GM23248 (cell line): ENCODE measurements around the gene MYO1H. TPM values are rescaled to one million over a fixed set of nuclear protein-coding genes. Genes with fewer than 3 reads are reported as not detected.

ENCODE experiments used
- DNase-seq: peaks from one replicate; pipeline ENCODE4 v3.0.0-alpha.2; 2015
- H2AFZ ChIP-seq: fragments of 200-600 bp; sonication (generic); 2 replicates; pipeline ENCODE4 v1.6.1; 2016; ENCODE audit warnings: antibody characterized with exemption
- H3F3A ChIP-seq: fragments of 200-600 bp; sonication (generic); 2 replicates; pipeline ENCODE4 v1.6.1; 2016; ENCODE audit warnings: mild to moderate bottlenecking, antibody characterized with exemption, mixed run types; ENCODE audit not compliant: insufficient read depth
- H3K27ac ChIP-seq: fragments of 200-600 bp; sonication (generic); 2 replicates; pipeline ENCODE4 v1.5.1; 2016; ENCODE audit warnings: mild to moderate bottlenecking
- H3K27me3 ChIP-seq: fragments of 200-600 bp; sonication (generic); replicated peaks from 2 replicates; pipeline ENCODE4 v1.6.1; 2016; ENCODE audit warnings: mild to moderate bottlenecking; ENCODE audit not compliant: insufficient read depth
- H3K36me3 ChIP-seq: fragments of 200-600 bp; sonication (generic); 2 replicates; pipeline ENCODE4 v1.6.1; 2016; ENCODE audit warnings: low read depth, mild to moderate bottlenecking
- H3K4me1 ChIP-seq: fragments of 200-600 bp; sonication (generic); 2 replicates; pipeline ENCODE4 v1.6.1; 2016; ENCODE audit warnings: mild to moderate bottlenecking; ENCODE audit not compliant: insufficient read depth
- H3K4me2 ChIP-seq: fragments of 200-600 bp; sonication (generic); one replicate; pipeline ENCODE4 v1.6.1; 2016; ENCODE audit warnings: mild to moderate bottlenecking; ENCODE audit not compliant: unreplicated experiment
- H3K4me3 ChIP-seq: fragments of 200-600 bp; sonication (generic); 2 replicates; pipeline ENCODE4 v1.5.1; 2016; ENCODE audit warnings: mild to moderate bottlenecking
- H3K79me2 ChIP-seq: fragments of 200-600 bp; sonication (generic); 2 replicates; pipeline ENCODE4 v1.6.1; 2016; ENCODE audit warnings: mild to moderate bottlenecking; ENCODE audit not compliant: insufficient read depth
- H3K9ac ChIP-seq: fragments of 200-600 bp; sonication (generic); 2 replicates; pipeline ENCODE4 v1.6.1; 2016; ENCODE audit warnings: mild to moderate bottlenecking
- H3K9me2 ChIP-seq: fragments of 200-600 bp; sonication (generic); 2 replicates; pipeline ENCODE4 v1.6.1; 2016; ENCODE audit warnings: mixed run types, mild to moderate bottlenecking, moderate library complexity; ENCODE audit not compliant: insufficient read depth
- H3K9me3 ChIP-seq: fragments of 200-600 bp; sonication (generic); one replicate; pipeline ENCODE4 v1.6.1; 2017; ENCODE audit warnings: low read depth
- H4K20me1 ChIP-seq: fragments of 200-600 bp; sonication (generic); 2 replicates; pipeline ENCODE4 v1.6.0; 2016; ENCODE audit not compliant: insufficient read depth
- EZH2 ChIP-seq: fragments of 200-600 bp; sonication (generic); IDR thresholded peaks from 2 replicates; pipeline ENCODE4 v1.6.1; 2018; ENCODE audit warnings: antibody characterized with exemption, mild to moderate bottlenecking; ENCODE audit not compliant: insufficient read depth, poor library complexity, severe bottlenecking
- EZH2phosphoT487 ChIP-seq: fragments of 200-600 bp; sonication (generic); IDR thresholded peaks from 2 replicates; pipeline ENCODE4 v1.6.1; 2018; ENCODE audit warnings: antibody characterized with exemption, moderate library complexity, mild to moderate bottlenecking, low read depth; ENCODE audit not compliant: insufficient read depth
- WGBS, 2 experiments: methylation state at CpG; one replicate each; pipeline ENCODE4 v1.1.6; 2015 to 2017; ENCODE audit warnings: low lambda C conversion rate in 2 of 2, low coverage in 1 of 2; ENCODE audit errors: missing lambda C conversion rate in 2 of 2; 5-methylcytosine and 5-hydroxymethylcytosine counted together
- in situ Hi-C: fragments of 300-500 bp; cut with MboI; formaldehyde crosslinking; loops from 2 replicates; pipeline ENCODE4 v1.15.0; 2020
- polyA plus RNA-seq: library from polyadenylated mRNA; unstranded; fragments of >200 nt; fragmentation: Nextera tagmentation; extraction: Ambion mirVana; gene quantifications from 2 replicates; pipeline ENCODE4 v1.2.1, GENCODE V29; 2016
- total RNA-seq: library from RNA; depleted of rRNA; stranded (reverse); fragments of >200 nt; shearing (Covaris generic); gene quantifications from 2 replicates; pipeline ENCODE4 v1.2.3, GENCODE V29; 2014

Gene MYO1H
- total and polyA plus RNA-seq, 2 experiments from 2014 or later = not detected

DNA sequence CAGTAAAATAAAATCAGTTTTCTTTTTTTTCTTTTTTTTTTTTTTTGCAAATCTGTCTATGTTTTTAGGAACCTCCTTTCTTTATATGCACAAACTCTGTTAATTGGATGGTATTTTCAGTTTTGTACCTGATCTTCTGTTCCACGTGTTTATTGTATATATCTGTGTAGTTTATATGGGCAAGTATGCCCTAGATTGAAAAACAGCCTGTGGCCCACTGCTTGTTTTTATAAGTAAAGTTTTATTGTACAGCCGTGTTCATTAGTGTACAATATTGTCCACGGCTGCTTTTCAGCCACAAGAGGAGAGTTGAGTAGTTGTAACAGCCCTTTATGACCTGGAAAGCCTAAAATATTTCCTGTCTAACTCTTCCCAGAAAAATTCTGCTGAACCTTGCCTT lies 18.7 kb upstream of the MYO1H start:
- no peaks in the 10 kb centered on the region for H3K9me2 ChIP-seq
- H3K27me3 ChIP-seq = peaks cover 25% of the 10 kb centered on the region
- in situ Hi-C loops = no loop called here
- H3K27ac ChIP-seq = no peak overlapping the region
- H3K4me3 ChIP-seq = no peak overlapping the region
- H3K9me3 ChIP-seq = no peaks in the 10 kb centered on the region
- no peaks in the 10 kb centered on the region for H3K79me2 ChIP-seq
- H3K4me1 ChIP-seq = no peaks in the 10 kb centered on the region
- no peak for TF ChIP-seq EZH2
- no peak for TF ChIP-seq EZH2phosphoT487
- H3F3A ChIP-seq = no peaks in the 10 kb centered on the region
- no peaks in the 10 kb centered on the region for H4K20me1 ChIP-seq
- H3K36me3 ChIP-seq = no peaks in the 10 kb centered on the region
- 44 to 54% methylated on average over 3 of the region's 3 CpGs for WGBS, 2 experiments
- no peak for DNase-seq
- H3K9ac ChIP-seq = no peak overlapping the region
- H3K4me2 ChIP-seq = no peak overlapping the region
- H2AFZ ChIP-seq = no peak overlapping the region

DNA sequence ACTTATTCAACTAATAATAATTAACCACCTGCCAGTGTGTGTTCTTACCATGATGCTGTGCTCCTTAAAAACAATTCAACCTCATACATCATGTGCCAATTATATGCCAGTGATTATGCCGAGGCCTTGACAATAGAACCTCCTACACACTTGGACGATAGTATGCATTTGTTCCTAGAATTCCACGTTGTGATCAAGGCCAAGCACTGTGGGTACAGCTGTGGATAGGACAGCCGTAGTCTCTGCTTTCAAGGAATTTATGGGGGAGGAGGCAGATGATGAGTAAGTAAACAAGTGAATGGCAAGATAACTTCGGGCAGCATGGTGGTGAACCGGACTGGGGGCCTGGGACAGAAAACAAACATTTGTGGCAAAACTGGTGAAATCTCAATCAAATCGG lies 18.0 kb upstream of the MYO1H start:
- TF ChIP-seq EZH2phosphoT487 (no peak), EZH2 (no peak)
- Histone ChIP-seq H3K36me3 (no peaks in the 10 kb centered on the region), H3F3A (no peaks in the 10 kb centered on the region), H3K4me2 (no peak overlapping the region), H2AFZ (no peak overlapping the region), H3K27me3 (peaks cover 20% of the 10 kb centered on the region), H3K79me2 (no peaks in the 10 kb centered on the region), H3K4me3 (no peak overlapping the region), H3K4me1 (no peaks in the 10 kb centered on the region), H3K27ac (no peak overlapping the region), H3K9ac (no peak overlapping the region), H4K20me1 (no peaks in the 10 kb centered on the region), H3K9me2 (no peaks in the 10 kb centered on the region), H3K9me3 (no peaks in the 10 kb centered on the region)
- DNase-seq = no peak
- WGBS, 2 experiments = 44 to 52% methylated on average over 7 of the region's 7 CpGs
- in situ Hi-C loops = no loop called here

DNA sequence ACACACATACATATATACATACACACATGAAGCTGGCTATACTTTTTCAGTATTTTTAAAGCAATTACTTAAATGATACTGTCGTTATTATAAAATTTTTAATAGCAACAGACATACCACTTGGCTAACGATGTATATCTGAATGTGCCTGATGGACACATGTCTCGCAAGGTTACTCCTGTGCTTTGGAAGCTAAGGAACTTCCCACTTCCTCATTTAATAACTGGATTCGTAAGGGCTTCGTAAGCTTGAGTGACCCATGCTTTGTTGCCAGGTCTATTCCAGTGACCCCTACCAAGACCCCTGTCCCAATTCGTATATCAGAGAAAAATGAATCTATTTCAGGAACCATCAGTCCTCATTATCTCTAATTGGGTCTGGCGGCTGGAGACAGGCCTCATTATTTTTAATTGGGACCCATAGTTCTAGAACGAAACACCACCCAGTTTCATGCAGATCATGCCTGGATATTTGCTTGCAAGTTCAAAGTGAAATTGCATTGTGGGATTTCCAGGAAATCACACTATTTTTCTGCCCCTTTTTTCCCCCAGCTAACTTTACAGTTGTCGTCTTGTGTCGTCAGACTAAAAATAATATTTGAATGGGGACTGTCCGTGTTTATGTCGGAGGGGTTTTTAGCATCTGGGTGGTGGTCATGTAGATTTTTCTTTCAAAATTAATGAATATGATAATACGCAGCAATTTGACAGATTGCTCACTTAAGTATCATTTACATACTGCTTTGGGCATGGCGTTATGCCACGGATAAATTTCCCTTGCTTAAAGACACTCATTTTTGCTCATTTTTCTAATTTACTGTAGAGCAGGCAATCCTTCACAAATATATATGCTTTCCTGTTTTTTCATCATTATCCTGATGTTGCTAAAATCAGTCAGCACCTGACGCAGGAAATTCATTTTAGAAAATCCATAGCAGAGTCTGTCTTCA lies 17.1 kb upstream of the MYO1H start:
- no peaks in the 10 kb centered on the region for H3K79me2 ChIP-seq
- H3K4me3 ChIP-seq = no peak overlapping the region
- DNase-seq = no peak
- no peak overlapping the region for H3K9ac ChIP-seq
- no peak overlapping the region for H2AFZ ChIP-seq
- no peaks in the 10 kb centered on the region for H3K4me1 ChIP-seq
- H3K9me3 ChIP-seq = no peaks in the 10 kb centered on the region
- 61 to 66% methylated on average over 16 of the region's 16 CpGs for whole genome bisulfite sequencing, 2 experiments
- H3K9me2 ChIP-seq = no peaks in the 10 kb centered on the region
- H3F3A ChIP-seq = no peaks in the 10 kb centered on the region
- H4K20me1 ChIP-seq = no peaks in the 10 kb centered on the region
- H3K27me3 ChIP-seq = peaks cover 20% of the 10 kb centered on the region
- no peaks in the 10 kb centered on the region for H3K36me3 ChIP-seq
- no peak overlapping the region for H3K4me2 ChIP-seq
- in situ Hi-C loops = no loop called here
- TF ChIP-seq EZH2 (no peak), EZH2phosphoT487 (no peak)
- H3K27ac ChIP-seq = no peak overlapping the region

DNA sequence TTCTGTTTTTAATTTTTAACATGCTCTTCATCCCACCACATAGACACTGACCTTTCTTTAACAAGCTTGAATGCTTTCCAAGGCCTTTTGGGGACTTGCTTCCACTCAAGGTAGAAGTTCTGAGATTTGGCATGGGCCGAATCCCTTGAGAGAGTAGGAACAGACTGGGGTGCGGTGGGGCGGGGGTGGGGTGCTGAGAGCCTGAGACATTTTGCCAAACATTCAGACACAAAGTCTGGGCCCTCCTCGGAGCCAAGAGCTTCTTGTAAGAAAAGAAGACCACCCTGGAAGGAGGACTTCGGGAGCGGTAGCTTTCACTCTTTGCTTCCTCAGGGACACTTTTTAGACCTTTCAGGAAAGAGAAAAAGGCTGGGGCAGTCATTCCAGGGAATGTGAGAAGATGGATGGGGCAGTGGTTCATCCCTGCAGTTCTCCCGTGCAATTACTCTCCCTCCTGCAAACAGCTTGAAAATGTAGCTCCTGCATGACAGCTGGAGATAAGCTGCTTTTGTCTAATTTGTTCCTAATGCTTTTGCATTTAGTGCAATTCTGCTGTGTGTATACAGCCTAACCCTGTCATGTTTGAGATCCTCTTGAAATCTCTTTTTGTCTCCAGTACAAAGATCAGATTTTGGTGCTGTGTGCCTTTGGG lies 16.3 kb upstream of the MYO1H start:
- peaks cover 20% of the 10 kb centered on the region for H3K27me3 ChIP-seq
- no peaks in the 10 kb centered on the region for H3K9me3 ChIP-seq
- WGBS, 2 experiments = 1 to 5% methylated on average over 7 of the region's 7 CpGs
- H3K36me3 ChIP-seq = no peaks in the 10 kb centered on the region
- in situ Hi-C loops = no loop called here
- H3K79me2 ChIP-seq = no peaks in the 10 kb centered on the region
- H2AFZ ChIP-seq = no peak overlapping the region
- no peaks in the 10 kb centered on the region for H3K9me2 ChIP-seq
- DNase-seq = no peak
- H4K20me1 ChIP-seq = no peaks in the 10 kb centered on the region
- no peak overlapping the region for H3K4me2 ChIP-seq
- H3K27ac ChIP-seq = no peak overlapping the region
- TF ChIP-seq EZH2 (no peak), EZH2phosphoT487 (no peak)
- no peak overlapping the region for H3K4me3 ChIP-seq
- H3K9ac ChIP-seq = no peak overlapping the region
- H3F3A ChIP-seq = no peaks in the 10 kb centered on the region
- H3K4me1 ChIP-seq = no peaks in the 10 kb centered on the region
